SK-N-SH treated with all-trans-retinoic acid at 6 μM for 48 hours (cell line): ENCODE data around the gene TALDO1.

Experiments used
- ATAC-seq: fragments of 200-7000 bp; cut with Tn5 transposase; 3 replicates; pipeline ENCODE4 v1.9.1; 2020; ENCODE audit warnings: mild to moderate bottlenecking, moderate library complexity
- ARNTL ChIP-seq: fragments of 450-650 bp; formaldehyde crosslinking; IDR thresholded peaks from 2 replicates; pipeline ENCODE4 v1.5.0; 2020; ENCODE audit warnings: low read depth, mild to moderate bottlenecking, moderate library complexity, borderline replicate concordance
- BACH2 ChIP-seq: fragments of 250-450 bp; sonication (Bioruptor Pico); IDR thresholded peaks from 2 replicates; pipeline ENCODE4 v1.9.0; 2021; ENCODE audit warnings: mild to moderate bottlenecking, borderline replicate concordance
- CREB5 ChIP-seq: fragments of 250-450 bp; sonication (Bioruptor Pico); IDR thresholded peaks from 2 replicates; pipeline ENCODE4 v1.5.1; 2020; ENCODE audit warnings: low read depth, mild to moderate bottlenecking, moderate library complexity
- CSDC2 ChIP-seq: fragments of 250-450 bp; sonication (Bioruptor Pico); IDR thresholded peaks from 2 replicates; pipeline ENCODE4 v1.5.0; 2020; ENCODE audit warnings: mild to moderate bottlenecking, moderate library complexity
- CSRNP3 ChIP-seq: fragments of 250-450 bp; sonication (Bioruptor Pico); IDR thresholded peaks from 2 replicates; pipeline ENCODE4 v1.5.1; 2021; ENCODE audit warnings: mild to moderate bottlenecking, moderate library complexity
- ESRRG ChIP-seq: fragments of 250-450 bp; sonication (Bioruptor Pico); IDR thresholded peaks from 2 replicates; pipeline ENCODE4 v1.6.1; 2021; ENCODE audit warnings: mild to moderate bottlenecking
- GLIS3 ChIP-seq: fragments of 250-450 bp; sonication (Bioruptor Pico); IDR thresholded peaks from 2 replicates; pipeline ENCODE4 v1.5.0; 2020; ENCODE audit warnings: mild to moderate bottlenecking, moderate library complexity
- ISL1 ChIP-seq: fragments of 250-450 bp; sonication (Bioruptor Pico); IDR thresholded peaks from 2 replicates; pipeline ENCODE4 v2.1.2; 2022; ENCODE audit warnings: mild to moderate bottlenecking, moderate library complexity
- OSR1 ChIP-seq: fragments of 250-450 bp; sonication (Bioruptor Pico); IDR thresholded peaks from 2 replicates; pipeline ENCODE4 v1.8.0; 2022; ENCODE audit warnings: moderate library complexity, mild to moderate bottlenecking, inconsistent platforms
- POU6F1 ChIP-seq: fragments of 250-450 bp; sonication (Bioruptor Pico); IDR thresholded peaks from 2 replicates; pipeline ENCODE4 v1.8.0; 2021; ENCODE audit warnings: low read depth, mild to moderate bottlenecking, moderate library complexity, borderline replicate concordance
- PPARA ChIP-seq: fragments of 250-450 bp; sonication (Bioruptor Pico); IDR thresholded peaks from 2 replicates; pipeline ENCODE4 v1.5.0; 2020; ENCODE audit warnings: mild to moderate bottlenecking, borderline replicate concordance
- RARB ChIP-seq: fragments of 250-450 bp; sonication (Bioruptor Pico); IDR thresholded peaks from 2 replicates; pipeline ENCODE4 v1.8.0; 2021; ENCODE audit warnings: mild to moderate bottlenecking, moderate library complexity
- SNAI2 ChIP-seq: fragments of 250-450 bp; sonication (Bioruptor Pico); IDR thresholded peaks from 2 replicates; pipeline ENCODE4 v1.5.0; 2020; ENCODE audit warnings: mild to moderate bottlenecking, moderate library complexity
- TCF4 ChIP-seq: fragments of 250-450 bp; sonication (Bioruptor Pico); IDR thresholded peaks from 2 replicates; pipeline ENCODE4 v1.8.0; 2021; ENCODE audit warnings: mild to moderate bottlenecking, moderate library complexity, borderline replicate concordance
- TOX ChIP-seq: fragments of 250-450 bp; sonication (Bioruptor Pico); IDR thresholded peaks from 2 replicates; pipeline ENCODE4 v1.8.0; 2021; ENCODE audit warnings: mild to moderate bottlenecking, moderate library complexity, borderline replicate concordance
- TSHZ2 ChIP-seq: fragments of 250-450 bp; sonication (Bioruptor Pico); IDR thresholded peaks from 2 replicates; pipeline ENCODE4 v1.5.0; 2020; ENCODE audit warnings: mild to moderate bottlenecking, moderate library complexity
- ZC3H10 ChIP-seq: fragments of 250-450 bp; sonication (Bioruptor Pico); IDR thresholded peaks from 2 replicates; pipeline ENCODE4 v1.5.1; 2021; ENCODE audit warnings: mild to moderate bottlenecking, moderate library complexity
- ZFP30 ChIP-seq: fragments of 450-650 bp; formaldehyde crosslinking; IDR thresholded peaks from 2 replicates; pipeline ENCODE4 v1.5.0; 2022; ENCODE audit warnings: mild to moderate bottlenecking, moderate library complexity
- ZNF70 ChIP-seq: fragments of 450-650 bp; formaldehyde crosslinking; IDR thresholded peaks from 2 replicates; pipeline ENCODE4 v1.5.0; 2020; ENCODE audit warnings: mild to moderate bottlenecking, moderate library complexity
- ZNF8 ChIP-seq: fragments of 450-650 bp; formaldehyde crosslinking; IDR thresholded peaks from 2 replicates; pipeline ENCODE4 v1.5.0; 2020; ENCODE audit warnings: mild to moderate bottlenecking, moderate library complexity
- TF ChIP-seq, protein P1 (sequence below): fragments of 250-450 bp; sonication (Bioruptor Pico); IDR thresholded peaks from 2 replicates; pipeline ENCODE4 v1.8.0; 2020; ENCODE audit warnings: mild to moderate bottlenecking, moderate library complexity, borderline replicate concordance

The TALDO1 gene

DNA sequence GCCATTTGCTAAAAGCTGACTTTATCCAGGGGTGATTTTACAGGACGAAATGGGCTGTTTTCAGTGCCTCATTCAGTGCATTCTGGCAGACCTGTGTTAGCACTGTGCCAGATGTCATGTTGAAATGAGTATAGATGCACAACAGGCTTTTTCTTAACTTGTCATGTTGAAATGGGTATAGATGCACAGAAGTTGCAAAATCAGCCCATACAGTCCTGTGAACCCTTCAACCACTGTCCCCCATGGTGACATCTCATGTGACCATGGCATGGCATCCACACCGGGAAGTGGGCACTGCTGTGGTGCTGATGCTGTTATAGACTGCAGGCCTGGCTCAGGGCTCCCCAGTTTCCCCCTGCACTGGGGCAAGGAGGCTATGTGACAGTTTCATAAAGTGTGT is 2.5 kb downstream of the TALDO1 start (continued):
- TF ChIP-seq BACH2, result no peak

GRCh38 chr11:760236-760635 is 13.0 kb downstream of the TALDO1 start:
- no peak for ATAC-seq
- no peak for TF ChIP-seq CREB5 (CRISPR knock-in tag)
- TF ChIP-seq ARNTL (CRISPR knock-in tag), result no peak
- no peak for TF ChIP-seq ZFP30 (CRISPR knock-in tag)
- no peak for TF ChIP-seq TCF4 (CRISPR knock-in tag)
- TF ChIP-seq ISL1 (CRISPR knock-in tag), result no peak
- no peak for TF ChIP-seq CSRNP3 (CRISPR knock-in tag)
- no peak for TF ChIP-seq CSDC2
- TF ChIP-seq OSR1, result no peak
- no peak for TF ChIP-seq BACH2
- TF ChIP-seq GLIS3 (CRISPR knock-in tag), result no peak
- no peak for TF ChIP-seq ESRRG (CRISPR knock-in tag)
- no peak for TF ChIP-seq ZC3H10 (CRISPR knock-in tag)
- TF ChIP-seq POU6F1 (CRISPR knock-in tag), result no peak
- TF ChIP-seq RARB (CRISPR knock-in tag), result no peak
- TF ChIP-seq, protein P1, sequence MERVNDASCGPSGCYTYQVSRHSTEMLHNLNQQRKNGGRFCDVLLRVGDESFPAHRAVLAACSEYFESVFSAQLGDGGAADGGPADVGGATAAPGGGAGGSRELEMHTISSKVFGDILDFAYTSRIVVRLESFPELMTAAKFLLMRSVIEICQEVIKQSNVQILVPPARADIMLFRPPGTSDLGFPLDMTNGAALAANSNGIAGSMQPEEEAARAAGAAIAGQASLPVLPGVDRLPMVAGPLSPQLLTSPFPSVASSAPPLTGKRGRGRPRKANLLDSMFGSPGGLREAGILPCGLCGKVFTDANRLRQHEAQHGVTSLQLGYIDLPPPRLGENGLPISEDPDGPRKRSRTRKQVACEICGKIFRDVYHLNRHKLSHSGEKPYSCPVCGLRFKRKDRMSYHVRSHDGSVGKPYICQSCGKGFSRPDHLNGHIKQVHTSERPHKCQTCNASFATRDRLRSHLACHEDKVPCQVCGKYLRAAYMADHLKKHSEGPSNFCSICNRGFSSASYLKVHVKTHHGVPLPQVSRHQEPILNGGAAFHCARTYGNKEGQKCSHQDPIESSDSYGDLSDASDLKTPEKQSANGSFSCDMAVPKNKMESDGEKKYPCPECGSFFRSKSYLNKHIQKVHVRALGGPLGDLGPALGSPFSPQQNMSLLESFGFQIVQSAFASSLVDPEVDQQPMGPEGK (CRISPR knock-in tag), result no peak
- TF ChIP-seq SNAI2 (CRISPR knock-in tag), result no peak
- no peak for TF ChIP-seq TOX (CRISPR knock-in tag)
- no peak for TF ChIP-seq PPARA (CRISPR knock-in tag)
- TF ChIP-seq, all 23 proteins: peak for 0

DNA sequence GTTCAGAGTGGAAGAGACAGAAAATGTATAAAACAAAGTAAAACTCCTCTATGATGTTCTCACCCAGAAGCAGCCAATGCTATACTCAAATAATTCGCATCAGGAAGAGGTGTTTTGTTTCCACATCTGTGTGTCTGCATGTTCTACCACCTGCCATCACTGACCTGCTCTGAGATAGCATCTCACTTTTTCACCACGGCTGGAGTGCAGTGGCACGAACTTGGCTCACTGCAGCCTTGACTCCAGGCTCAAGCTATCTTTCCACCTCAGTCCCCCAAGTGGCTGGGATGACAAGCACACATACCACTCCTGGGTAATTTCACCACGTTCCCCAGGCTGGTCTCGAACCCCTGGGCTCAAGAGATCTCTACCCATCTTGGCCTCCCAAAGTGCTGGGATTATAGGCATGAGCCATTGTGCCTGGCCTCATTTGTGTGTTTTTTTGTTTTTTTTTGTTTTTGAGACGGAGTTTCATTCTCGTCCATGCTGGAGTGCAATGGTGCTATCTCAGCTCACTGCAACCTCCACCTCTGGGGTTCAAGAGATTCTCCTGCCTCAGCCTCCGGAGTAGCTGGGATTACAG is 14.4 kb downstream of the TALDO1 start:
- TF ChIP-seq ZC3H10 (CRISPR knock-in tag) (no peak), TCF4 (CRISPR knock-in tag) (no peak), ZNF8 (CRISPR knock-in tag) (no peak), TOX (CRISPR knock-in tag) (no peak), CSDC2 (no peak), OSR1 (no peak), RARB (CRISPR knock-in tag) (no peak), ZNF70 (CRISPR knock-in tag) (no peak), TSHZ2 (CRISPR knock-in tag) (no peak)
- TF ChIP-seq, all 23 proteins: peak for 0
- ATAC-seq, result no peak
